ENCODE results near the gene SCFD2. TPM values are rescaled to one million over a fixed set of nuclear protein-coding genes. Genes with fewer than 3 reads are reported as not detected.
A peak's percentile ranks its signal among the peaks of the same experiment; 100 is the strongest.

SCFD2 gene
- polyA plus RNA-seq, 1 of the 3 experiments (the other 2 are of a cell fraction) = 14.1 TPM

- no peaks in the 10 kb centered on the region for H3K9me3 ChIP-seq
- H3K9ac ChIP-seq = no peak overlapping the region
- peaks cover 4% of the 10 kb centered on the region for H3F3A ChIP-seq (replicated peaks; ENCODE audit: insufficient read depth)
- no peak overlapping the region for H3K4me3 ChIP-seq (ENCODE audit: low read depth in 2 of 2, low read length in 1 of 2)
- no peaks in the 10 kb centered on the region for H3K27me3 ChIP-seq (ENCODE audit: insufficient read depth)
- H2AFZ ChIP-seq (ENCODE audit: low read depth) = no peak overlapping the region
- H3K27ac ChIP-seq (ENCODE audit: low read depth in 2 of 2, low read length in 1 of 2) = peak overlapping the region; percentile 25 to 100; a peak in 3 of 4 replicates
- H3K4me1 ChIP-seq (ENCODE audit: control insufficient read depth in 1 of 2, insufficient read depth in 2 of 2, low read depth in 1 of 2, low read length in 1 of 2) = peaks cover 0 to 76% of the 10 kb centered on the region in 2 experiments; a peak in 3 of 4 replicates
- peak; percentile 88 for DNase-seq
- 25% methylated on average over 8 of the region's 12 CpGs for WGBS (ENCODE audit: low lambda C conversion rate)
- CTCF ChIA-PET = interaction anchor here (1.0 to 5.1 kb wide), 5 partner anchors 42 to 1365 kb away, joined by 4 to 55 read pairs (median 9); no protein-coding TSS in a partner anchor
- peaks cover 0 to 15% of the 10 kb centered on the region in 2 experiments for H3K36me3 ChIP-seq (replicated peaks in 1 of 2; ENCODE audit: control insufficient read depth in 1 of 2, insufficient read depth in 2 of 2, low read length in 1 of 2)
- H3K79me2 ChIP-seq (ENCODE audit: insufficient read depth) = no peaks in the 10 kb centered on the region
- H3K9me2 ChIP-seq = no peaks in the 10 kb centered on the region
- POLR2A ChIA-PET = interaction anchor here (0.7 to 3.8 kb wide), 5 partner anchors 16 to 1363 kb away, joined by 3 to 28 read pairs (median 4); no protein-coding TSS in a partner anchor
- H4K20me1 ChIP-seq (ENCODE audit: insufficient read depth) = no peaks in the 10 kb centered on the region
- no peak overlapping the region for H3K4me2 ChIP-seq
- TF ChIP-seq RCOR1 (IDR thresholded peaks at IDR 0.05; ENCODE audit: low read length) (peak; percentile 95), USF2 (IDR thresholded peaks at IDR 0.05; ENCODE audit: borderline replicate concordance, low read depth, low read length) (no peak), FOSL2 (IDR thresholded peaks at IDR 0.05; ENCODE audit: borderline replicate concordance, low read depth) (no peak), USF1 (IDR thresholded peaks at IDR 0.05; ENCODE audit: borderline replicate concordance, low read depth) (no peak), EP300 (IDR thresholded peaks at IDR 0.05; ENCODE audit: borderline replicate concordance in 1 of 2, low read depth in 1 of 2, low read length in 1 of 2) (peak in 1 of 2 experiments; percentile 94; a peak in 2 of 4 replicates), TEAD4 (IDR thresholded peaks at IDR 0.05; ENCODE audit: borderline replicate concordance, insufficient read depth) (no peak), MXI1 (IDR thresholded peaks at IDR 0.05; ENCODE audit: low read depth, low read length) (peak; percentile 92), RFX5 (IDR thresholded peaks at IDR 0.05; ENCODE audit: low read length) (no peak), NRF1 (IDR thresholded peaks at IDR 0.05; ENCODE audit: low read depth, low read length) (no peak), REST (IDR thresholded peaks at IDR 0.05; ENCODE audit: low read depth, low read length) (no peak), YY1 (IDR thresholded peaks at IDR 0.05; ENCODE audit: low read depth) (no peak), SMC3 (IDR thresholded peaks at IDR 0.05; ENCODE audit: low read depth, low read length) (peak; percentile 37; the same call in 1 of the 2 replicates), CTCF (IDR thresholded peaks at IDR 0.05) (no peak), EZH2phosphoT487 (IDR thresholded peaks at IDR 0.05; ENCODE audit: borderline replicate concordance, low read depth) (no peak), MEF2A (IDR thresholded peaks at IDR 0.05; ENCODE audit: borderline replicate concordance, low read depth) (no peak), TCF12 (IDR thresholded peaks at IDR 0.05) (no peak; the same call in 1 of the 2 replicates), SIN3A (IDR thresholded peaks at IDR 0.05; ENCODE audit: borderline replicate concordance, low read depth, low read length) (no peak), GABPA (IDR thresholded peaks at IDR 0.05; ENCODE audit: low read depth) (no peak), CHD2 (IDR thresholded peaks at IDR 0.05; ENCODE audit: low read length, partially characterized antibody) (peak; percentile 96), POLR2AphosphoS5 (IDR thresholded peaks at IDR 0.05; ENCODE audit: low read depth, low read length) (no peak), ELF1 (IDR thresholded peaks at IDR 0.05) (no peak), RXRA (IDR thresholded peaks at IDR 0.05; ENCODE audit: borderline replicate concordance, low read depth) (no peak), RAD21 (IDR thresholded peaks at IDR 0.05; ENCODE audit: low read length) (peak; percentile 40; the same call in 1 of the 2 replicates), NFIC (IDR thresholded peaks at IDR 0.05; ENCODE audit: borderline replicate concordance) (no peak), PBX3 (IDR thresholded peaks at IDR 0.05) (no peak), JUND (IDR thresholded peaks at IDR 0.05) (no peak), FOXM1 (IDR thresholded peaks at IDR 0.05; ENCODE audit: low read depth) (no peak)
These were observed 496.7 kb downstream of the SCFD2 start for GRCh38 chr4:52869196-52869595.
